ENCODE measurements around the gene ENTPD6.

DNA sequence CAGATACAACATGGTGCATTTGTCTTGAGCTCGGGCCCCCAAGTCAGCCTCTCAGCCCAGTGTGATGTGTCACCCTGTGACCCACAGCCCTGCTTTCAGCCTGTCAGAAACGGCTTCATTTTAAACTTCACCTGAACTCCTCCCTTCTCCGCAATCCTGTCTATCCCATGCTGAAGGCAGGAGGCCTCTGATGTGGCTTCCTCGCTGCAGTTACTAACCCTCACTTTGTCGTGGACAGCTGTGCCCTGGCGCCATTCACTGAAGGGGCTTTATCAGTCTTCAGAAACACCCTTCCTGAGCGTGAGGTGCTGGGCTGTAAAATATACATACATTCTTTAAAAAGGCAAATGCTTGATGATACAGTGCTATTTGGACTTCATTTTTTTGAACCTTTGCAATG is 7.9 kb upstream of the ENTPD6 start:
- no peak for TF ChIP-seq EZH2phosphoT487 (IDR thresholded peaks at IDR 0.05; ENCODE audit: borderline replicate concordance, low read length)
- TF ChIP-seq, protein P1, sequence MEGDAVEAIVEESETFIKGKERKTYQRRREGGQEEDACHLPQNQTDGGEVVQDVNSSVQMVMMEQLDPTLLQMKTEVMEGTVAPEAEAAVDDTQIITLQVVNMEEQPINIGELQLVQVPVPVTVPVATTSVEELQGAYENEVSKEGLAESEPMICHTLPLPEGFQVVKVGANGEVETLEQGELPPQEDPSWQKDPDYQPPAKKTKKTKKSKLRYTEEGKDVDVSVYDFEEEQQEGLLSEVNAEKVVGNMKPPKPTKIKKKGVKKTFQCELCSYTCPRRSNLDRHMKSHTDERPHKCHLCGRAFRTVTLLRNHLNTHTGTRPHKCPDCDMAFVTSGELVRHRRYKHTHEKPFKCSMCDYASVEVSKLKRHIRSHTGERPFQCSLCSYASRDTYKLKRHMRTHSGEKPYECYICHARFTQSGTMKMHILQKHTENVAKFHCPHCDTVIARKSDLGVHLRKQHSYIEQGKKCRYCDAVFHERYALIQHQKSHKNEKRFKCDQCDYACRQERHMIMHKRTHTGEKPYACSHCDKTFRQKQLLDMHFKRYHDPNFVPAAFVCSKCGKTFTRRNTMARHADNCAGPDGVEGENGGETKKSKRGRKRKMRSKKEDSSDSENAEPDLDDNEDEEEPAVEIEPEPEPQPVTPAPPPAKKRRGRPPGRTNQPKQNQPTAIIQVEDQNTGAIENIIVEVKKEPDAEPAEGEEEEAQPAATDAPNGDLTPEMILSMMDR (conservative IDR thresholded peaks at IDR 0.05; ENCODE audit: low read depth, low read length), result no peak
